Measurements from ENCODE around the gene MESP2. TPM values are rescaled to one million over a fixed set of nuclear protein-coding genes. Genes with fewer than 3 reads are reported as not detected.

Gene MESP2
- total RNA-seq, 1 experiment from 2014 or later = not detected

DNA sequence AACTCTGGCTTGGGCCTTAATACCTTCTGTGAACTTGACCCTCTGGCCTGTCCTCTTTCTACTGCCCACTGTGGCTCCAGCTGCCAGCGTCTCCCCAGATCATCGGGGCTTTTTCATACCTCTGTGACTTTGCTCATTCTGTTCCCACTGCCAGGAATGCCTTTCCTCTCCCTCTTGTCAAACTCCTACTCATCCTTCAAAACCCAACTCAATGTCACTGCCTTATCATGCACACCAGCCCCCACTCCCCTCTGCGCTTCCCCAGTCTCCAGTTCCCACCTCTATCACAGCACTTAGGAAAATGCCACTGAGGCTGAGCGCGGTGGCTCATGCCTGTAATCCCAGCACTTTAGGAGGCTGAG is 33.6 kb downstream of the MESP2 start:
- no peak overlapping the region for H3K27ac Mint-ChIP-seq (ENCODE audit: unreplicated experiment)
- H3K9me3 Mint-ChIP-seq (ENCODE audit: low read depth, unreplicated experiment) = no peaks in the 10 kb centered on the region
- H3K36me3 Mint-ChIP-seq (ENCODE audit: insufficient read depth, unreplicated experiment) = peaks cover 7% of the 10 kb centered on the region
- no peak for TF ChIP-seq CTCF (IDR thresholded peaks at IDR 0.05; ENCODE audit: unreplicated experiment)
- peaks cover 2% of the 10 kb centered on the region for H3K27me3 Mint-ChIP-seq (ENCODE audit: unreplicated experiment)
- intact Hi-C loops (cut with micrococcal nuclease; ENCODE audit: unreplicated experiment) = no loop called here
- DNase-seq = no peak
- H3K4me1 Mint-ChIP-seq (ENCODE audit: low read depth, unreplicated experiment) = peaks cover 10% of the 10 kb centered on the region
- BruUV-seq (replicated peaks) = no TSS peak
- CTCF ChIA-PET = no interaction called here
- no peak overlapping the region for H3K4me3 Mint-ChIP-seq (ENCODE audit: low read depth, unreplicated experiment)

DNA sequence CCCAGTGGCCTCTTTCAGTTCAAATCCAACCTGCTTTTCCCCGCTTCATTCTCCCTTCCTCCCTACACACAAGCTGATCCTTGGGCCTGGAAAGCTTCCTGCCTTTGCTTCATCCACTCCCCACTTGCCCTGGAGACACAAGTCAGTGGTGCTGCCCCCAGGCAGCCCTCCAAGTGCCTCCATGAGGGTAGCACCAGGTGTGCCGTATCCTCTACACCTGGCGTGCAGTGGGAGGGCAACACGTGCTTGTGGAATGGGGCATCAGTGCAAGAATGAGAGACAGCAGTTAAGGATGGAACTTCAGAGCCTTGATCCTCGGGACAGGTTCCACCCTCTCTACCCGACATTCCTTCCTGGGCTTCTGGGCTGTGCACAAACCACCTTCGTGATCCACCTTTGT is 34.7 kb downstream of the MESP2 start:
- no peak overlapping the region for H3K27ac Mint-ChIP-seq (ENCODE audit: unreplicated experiment)
- H3K4me3 Mint-ChIP-seq (ENCODE audit: low read depth, unreplicated experiment) = no peak overlapping the region
- TF ChIP-seq CTCF (IDR thresholded peaks at IDR 0.05; ENCODE audit: unreplicated experiment) = no peak
- CTCF ChIA-PET = interaction anchor here (0.6 kb wide), 1 partner anchor 276 kb away, joined by 3 read pairs; no protein-coding TSS in a partner anchor
- intact Hi-C loops (cut with micrococcal nuclease; ENCODE audit: unreplicated experiment) = no loop called here
- no peak for DNase-seq
- H3K36me3 Mint-ChIP-seq (ENCODE audit: insufficient read depth, unreplicated experiment) = peaks cover 7% of the 10 kb centered on the region
- peaks cover 10% of the 10 kb centered on the region for H3K4me1 Mint-ChIP-seq (ENCODE audit: low read depth, unreplicated experiment)
- H3K9me3 Mint-ChIP-seq (ENCODE audit: low read depth, unreplicated experiment) = no peaks in the 10 kb centered on the region
- peaks cover 13% of the 10 kb centered on the region for H3K27me3 Mint-ChIP-seq (ENCODE audit: unreplicated experiment)
- BruUV-seq (replicated peaks) = no TSS peak

GRCh38 chr15:89812011-89812846 is 36.1 kb downstream of the MESP2 start:
- Mint-ChIP-seq H3K4me1 (ENCODE audit: low read depth, unreplicated experiment) (no peaks in the 10 kb centered on the region), H3K27ac (ENCODE audit: unreplicated experiment) (no peak overlapping the region), H3K36me3 (ENCODE audit: insufficient read depth, unreplicated experiment) (peaks cover 7% of the 10 kb centered on the region), H3K27me3 (ENCODE audit: unreplicated experiment) (peaks cover 25% of the 10 kb centered on the region), H3K4me3 (ENCODE audit: low read depth, unreplicated experiment) (no peak overlapping the region), H3K9me3 (ENCODE audit: low read depth, unreplicated experiment) (peaks cover 3% of the 10 kb centered on the region)
- CTCF ChIA-PET = interaction anchor here (0.7 kb wide), 1 partner anchor 1224 kb away, joined by 4 read pairs; no protein-coding TSS in a partner anchor
- no TSS peak for BruUV-seq (replicated peaks)
- no peak for TF ChIP-seq CTCF (IDR thresholded peaks at IDR 0.05; ENCODE audit: unreplicated experiment)
- no peak for DNase-seq
- intact Hi-C loops (cut with micrococcal nuclease; ENCODE audit: unreplicated experiment) = no loop called here

GRCh38 chr15:89812847-89813320 is 36.8 kb downstream of the MESP2 start:
- no peaks in the 10 kb centered on the region for H3K4me1 Mint-ChIP-seq (ENCODE audit: low read depth, unreplicated experiment)
- peaks cover 3% of the 10 kb centered on the region for H3K9me3 Mint-ChIP-seq (ENCODE audit: low read depth, unreplicated experiment)
- no TSS peak for BruUV-seq (replicated peaks)
- H3K4me3 Mint-ChIP-seq (ENCODE audit: low read depth, unreplicated experiment) = no peak overlapping the region
- DNase-seq = no peak
- intact Hi-C loops (cut with micrococcal nuclease; ENCODE audit: unreplicated experiment) = no loop called here
- CTCF ChIA-PET = no interaction called here
- no peak overlapping the region for H3K27ac Mint-ChIP-seq (ENCODE audit: unreplicated experiment)
- peaks cover 7% of the 10 kb centered on the region for H3K36me3 Mint-ChIP-seq (ENCODE audit: insufficient read depth, unreplicated experiment)
- H3K27me3 Mint-ChIP-seq (ENCODE audit: unreplicated experiment) = peaks cover 25% of the 10 kb centered on the region
- no peak for TF ChIP-seq CTCF (IDR thresholded peaks at IDR 0.05; ENCODE audit: unreplicated experiment)

Data from Calu3 (cell line).